ENCODE data around the gene KIAA1328. TPM values are rescaled to one million over a fixed set of nuclear protein-coding genes. Genes with fewer than 3 reads are reported as not detected.
A peak's percentile ranks its signal among the peaks of the same experiment; 100 is the strongest.

KIAA1328 gene
- total RNA-seq, 1 donor from 2014 or later, result 5.8 TPM

GRCh38 chr18:36792634-36793283 is 36.2 kb upstream of the KIAA1328 start:
- peaks cover 1% of the 10 kb centered on the region for H3K36me3 ChIP-seq (ENCODE audit: control insufficient read depth, insufficient read depth, low read length)
- DNase-seq (ENCODE audit: low read depth), result no peak
- no peak for TF ChIP-seq CTCF (IDR thresholded peaks at IDR 0.05; ENCODE audit: insufficient read depth, low read length, poor library complexity, severe bottlenecking)

GRCh38 chr18:36798738-36799473 is 30.0 kb upstream of the KIAA1328 start:
- no peak for TF ChIP-seq CTCF (IDR thresholded peaks at IDR 0.05; ENCODE audit: insufficient read depth, low read length, poor library complexity, severe bottlenecking)
- DNase-seq (ENCODE audit: low read depth), result no peak
- Histone ChIP-seq H3K4me3 (ENCODE audit: low read depth, low read length) (no peak overlapping the region), H3K27me3 (ENCODE audit: control insufficient read depth, insufficient read depth, low read length) (no peaks in the 10 kb centered on the region), H3K36me3 (ENCODE audit: control insufficient read depth, insufficient read depth, low read length) (peaks cover 1% of the 10 kb centered on the region)

More at GRCh38 chr18:36792634-36793283, 36.2 kb upstream of the KIAA1328 start:
- H3K4me3 ChIP-seq (ENCODE audit: low read depth, low read length), result no peak overlapping the region
- H3K27me3 ChIP-seq (ENCODE audit: control insufficient read depth, insufficient read depth, low read length), result no peaks in the 10 kb centered on the region

GRCh38 chr18:36805105-36805504 is 23.8 kb upstream of the KIAA1328 start:
- no peak overlapping the region for H3K4me3 ChIP-seq (ENCODE audit: low read depth, low read length)
- no peaks in the 10 kb centered on the region for H3K27me3 ChIP-seq (ENCODE audit: control insufficient read depth, insufficient read depth, low read length)
- no peak for TF ChIP-seq CTCF (IDR thresholded peaks at IDR 0.05; ENCODE audit: insufficient read depth, low read length, poor library complexity, severe bottlenecking)
- peaks cover 4% of the 10 kb centered on the region for H3K36me3 ChIP-seq (ENCODE audit: control insufficient read depth, insufficient read depth, low read length)
- DNase-seq (ENCODE audit: low read depth), result no peak

GRCh38 chr18:36808681-36809080 is 20.2 kb upstream of the KIAA1328 start:
- H3K4me3 ChIP-seq (ENCODE audit: low read depth, low read length), result no peak overlapping the region
- no peak for TF ChIP-seq CTCF (IDR thresholded peaks at IDR 0.05; ENCODE audit: insufficient read depth, low read length, poor library complexity, severe bottlenecking)
- H3K27me3 ChIP-seq (ENCODE audit: control insufficient read depth, insufficient read depth, low read length), result no peaks in the 10 kb centered on the region
- H3K36me3 ChIP-seq (ENCODE audit: control insufficient read depth, insufficient read depth, low read length), result peaks cover 4% of the 10 kb centered on the region
- no peak for DNase-seq (ENCODE audit: low read depth)

- no peak for DNase-seq (ENCODE audit: low read depth)
- H3K27me3 ChIP-seq (ENCODE audit: control insufficient read depth, insufficient read depth, low read length), result no peaks in the 10 kb centered on the region
- peaks cover 4% of the 10 kb centered on the region for H3K36me3 ChIP-seq (ENCODE audit: control insufficient read depth, insufficient read depth, low read length)
- TF ChIP-seq CTCF (IDR thresholded peaks at IDR 0.05; ENCODE audit: insufficient read depth, low read length, poor library complexity, severe bottlenecking), result peak; percentile 78
- no peak overlapping the region for H3K4me3 ChIP-seq (ENCODE audit: low read depth, low read length)
Observed at GRCh38 chr18:36809590-36810381, 19.1 kb upstream of the KIAA1328 start.

All from kidney epithelial cell (primary cell).